GM10248 (cell line): Measurements from ENCODE around the gene COTL1.

Experiments
- CTCF ChIA-PET: fragments of 300-600 bp; sonication (Branson Sonifier 250); formaldehyde crosslinking; extraction: SDS; loops from one replicate; lab custom pipeline; 2021; ENCODE audit warnings: antibody characterized with exemption; lab: Yijun Ruan, JAX
- POLR2A ChIA-PET: fragments of 350-650 bp; sonication (Branson Sonifier 250); formaldehyde crosslinking; extraction: SDS; loops from one replicate; lab custom pipeline; 2020; ENCODE audit warnings: antibody characterized with exemption; lab: Yijun Ruan, JAX
- DNase-seq: peaks from one replicate; pipeline ENCODE4 v3.0.0; 2012; ENCODE audit errors: extremely low spot score
- CTCF ChIP-seq: IDR thresholded peaks from 2 replicates; pipeline ENCODE4 v1.5.1; 2012; ENCODE audit warnings: mild to moderate bottlenecking, low read depth; ENCODE audit errors: extremely low read depth, missing control alignments, control extremely low read depth

The COTL1 gene

GRCh38 chr16:84617791-84618580 is at the start of gene COTL1:
TSS of gene COTL1 (minus strand) at chr16:84618078. CDS start at chr16:84617914, 164 bp downstream.
- CTCF ChIA-PET = interaction anchor here (1.4 to 6.1 kb wide), 6 partner anchors 17 to 120 kb away, joined by 3 to 172 read pairs (median 5); partner anchors contain the start of gene MEAK7
- POLR2A ChIA-PET = no interaction called here
- no peak for TF ChIP-seq CTCF
- peak; percentile 96 for DNase-seq

GRCh38 chr16:84665843-84666242 is 48.0 kb upstream of the COTL1 start:
- no peak for TF ChIP-seq CTCF
- ChIA-PET CTCF (interaction anchor here (0.9 to 1.9 kb wide), 6 partner anchors 9 to 74 kb away, joined by 3 to 5 read pairs (median 3); no protein-coding TSS in a partner anchor), POLR2A (no interaction called here)
- DNase-seq = no peak

- TF ChIP-seq CTCF = no peak
- POLR2A ChIA-PET = no interaction called here
- CTCF ChIA-PET = interaction anchor here (0.9 to 5.4 kb wide), 8 partner anchors 7 to 74 kb away, joined by 3 to 63 read pairs (median 4); no protein-coding TSS in a partner anchor
- DNase-seq = no peak
Measured at GRCh38 chr16:84665359-84665758, 47.5 kb upstream of the COTL1 start.

GRCh38 chr16:84663433-84664101 is 45.7 kb upstream of the COTL1 start:
- peak; percentile 63 for DNase-seq
- ChIA-PET CTCF (interaction anchor here (0.8 to 5.4 kb wide), 13 partner anchors 9 to 157 kb away, joined by 3 to 63 read pairs (median 4); no protein-coding TSS in a partner anchor), POLR2A (interaction anchor here (0.7 kb wide), 1 partner anchor 15 kb away, joined by 3 read pairs; the partner anchor contains the start of gene KLHL36)
- TF ChIP-seq CTCF = peak; percentile 1

GRCh38 chr16:84662471-84662870 is 44.6 kb upstream of the COTL1 start:
- POLR2A ChIA-PET = interaction anchor here (0.7 kb wide), 1 partner anchor 10 kb away, joined by 3 read pairs; no protein-coding TSS in a partner anchor
- TF ChIP-seq CTCF = no peak
- CTCF ChIA-PET = interaction anchor here (1.0 to 5.4 kb wide), 8 partner anchors 10 to 76 kb away, joined by 3 to 63 read pairs (median 6); no protein-coding TSS in a partner anchor
- DNase-seq = no peak

- no peak for DNase-seq
- no peak for TF ChIP-seq CTCF
- ChIA-PET CTCF (interaction anchor here (0.9 to 5.4 kb wide), 4 partner anchors 11 to 65 kb away, joined by 3 to 63 read pairs (median 4); no protein-coding TSS in a partner anchor), POLR2A (no interaction called here)
Measured at GRCh38 chr16:84661418-84662060, 43.7 kb upstream of the COTL1 start.
